Measurements from ENCODE around the gene ARHGAP9. TPM values are rescaled to one million over a fixed set of nuclear protein-coding genes. Genes with fewer than 3 reads are reported as not detected.
A peak's percentile ranks its signal among the peaks of the same experiment; 100 is the strongest.

The ARHGAP9 gene
- total RNA-seq, 1 experiment from 2014 or later: 9.3 TPM

- peaks cover 44% of the 10 kb centered on the region for H3K36me3 ChIP-seq
- peaks cover 10% of the 10 kb centered on the region for H3K4me1 ChIP-seq
- H3K9me3 ChIP-seq (replicated peaks): no peaks in the 10 kb centered on the region; the same call in 1 of the 2 replicates
- no peaks in the 10 kb centered on the region for H3K27me3 ChIP-seq
- no peak for DNase-seq
- peak overlapping the region; percentile 87 for H3K4me3 ChIP-seq
- H3K27ac ChIP-seq: no peak overlapping the region
These were observed 9.5 kb upstream of the ARHGAP9 start for GRCh38 chr12:57489157-57489641.

- peaks cover 39% of the 10 kb centered on the region for H3K36me3 ChIP-seq
- H3K27ac ChIP-seq: peak overlapping the region; percentile 68
- H3K9me3 ChIP-seq (replicated peaks): no peaks in the 10 kb centered on the region; the same call in 1 of the 2 replicates
- no peaks in the 10 kb centered on the region for H3K27me3 ChIP-seq
- H3K4me1 ChIP-seq: peaks cover 11% of the 10 kb centered on the region
- peak overlapping the region; percentile 87 for H3K4me3 ChIP-seq
- DNase-seq: peak; percentile 88 to 89
These were observed 8.9 kb upstream of the ARHGAP9 start for GRCh38 chr12:57488402-57489156.

GRCh38 chr12:57487597-57488401 is 8.1 kb upstream of the ARHGAP9 start, which contains the start of gene MARS1:
Gene MARS1 (plus strand): TSS chr12:57488068. CDS start chr12:57488091, 23 bp downstream.
- Histone ChIP-seq H3K9me3 (replicated peaks) (no peaks in the 10 kb centered on the region; the same call in 1 of the 2 replicates), H3K4me1 (peaks cover 19% of the 10 kb centered on the region), H3K4me3 (peak within 1 kb of the TSS; percentile 87), H3K27me3 (no peaks in the 10 kb centered on the region), H3K36me3 (peaks cover 36% of the 10 kb centered on the region), H3K27ac (peak within 1 kb of the TSS; percentile 68)
- DNase-seq: peak; percentile 100

GRCh38 chr12:57487055-57487596 is 7.5 kb upstream of the ARHGAP9 start:
- Histone ChIP-seq H3K27ac (peak overlapping the region; percentile 68), H3K4me1 (peaks cover 24% of the 10 kb centered on the region), H3K9me3 (replicated peaks) (no peaks in the 10 kb centered on the region), H3K27me3 (no peaks in the 10 kb centered on the region), H3K36me3 (peaks cover 31% of the 10 kb centered on the region), H3K4me3 (peak overlapping the region; percentile 87)
- no peak for DNase-seq

DNA sequence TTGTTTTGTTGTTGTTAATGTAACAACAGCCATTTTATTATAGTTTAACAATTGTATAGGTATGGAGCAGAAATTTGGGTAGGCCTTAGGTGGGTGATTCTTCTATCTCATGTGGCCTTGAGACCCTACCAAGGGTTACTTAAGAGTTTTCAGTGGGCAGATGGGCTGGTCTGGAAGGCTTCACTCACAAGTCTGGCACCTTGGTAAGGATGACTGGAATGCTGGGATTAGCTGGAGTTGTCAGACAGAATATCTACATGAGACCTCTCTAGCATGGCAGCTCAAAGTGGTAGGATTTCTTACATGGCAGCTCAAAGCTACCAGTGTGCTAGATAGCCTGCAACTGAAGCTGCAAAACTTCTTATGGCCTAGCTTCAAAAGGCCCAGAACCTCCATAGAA is 6.0 kb upstream of the ARHGAP9 start:
- DNase-seq: no peak
- no peaks in the 10 kb centered on the region for H3K27me3 ChIP-seq
- H3K36me3 ChIP-seq: peaks cover 17% of the 10 kb centered on the region
- no peaks in the 10 kb centered on the region for H3K9me3 ChIP-seq (replicated peaks)
- no peak overlapping the region for H3K4me3 ChIP-seq
- H3K4me1 ChIP-seq: peaks cover 33% of the 10 kb centered on the region
- no peak overlapping the region for H3K27ac ChIP-seq

DNA sequence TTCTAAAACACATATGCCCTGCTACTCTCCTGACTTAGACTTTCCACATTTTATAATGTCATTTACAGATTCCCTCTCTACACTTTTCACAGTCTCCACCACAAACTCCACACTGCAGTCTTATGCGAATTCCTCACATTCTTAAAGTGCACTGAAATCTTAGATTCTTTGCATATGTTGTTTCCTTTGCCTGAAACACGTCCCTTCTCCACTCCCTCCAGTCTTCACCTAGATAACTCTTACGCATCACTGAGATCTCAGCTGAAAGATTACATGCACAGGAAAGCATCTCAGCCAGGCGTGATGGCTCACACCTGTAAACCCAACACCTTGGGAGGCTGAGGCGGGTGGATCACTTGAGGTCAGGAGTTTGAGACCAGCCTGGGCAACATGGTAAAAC is 3.8 kb upstream of the ARHGAP9 start:
- Histone ChIP-seq H3K27me3 (no peaks in the 10 kb centered on the region), H3K4me3 (no peak overlapping the region), H3K9me3 (replicated peaks) (no peaks in the 10 kb centered on the region), H3K27ac (no peak overlapping the region), H3K4me1 (peaks cover 42% of the 10 kb centered on the region), H3K36me3 (no peaks in the 10 kb centered on the region)
- no peak for DNase-seq

- no peaks in the 10 kb centered on the region for H3K9me3 ChIP-seq (replicated peaks)
- H3K27ac ChIP-seq: no peak overlapping the region
- no peak overlapping the region for H3K4me3 ChIP-seq
- H3K4me1 ChIP-seq: peaks cover 51% of the 10 kb centered on the region
- H3K27me3 ChIP-seq: no peaks in the 10 kb centered on the region
- peak; percentile 87 to 92 for DNase-seq
- no peaks in the 10 kb centered on the region for H3K36me3 ChIP-seq
These were observed 2.0 kb upstream of the ARHGAP9 start for GRCh38 chr12:57481671-57482070.

GRCh38 chr12:57479043-57479375 is 657 bp downstream of the ARHGAP9 start:
- Histone ChIP-seq H3K27me3 (no peaks in the 10 kb centered on the region), H3K36me3 (no peaks in the 10 kb centered on the region), H3K9me3 (replicated peaks) (no peaks in the 10 kb centered on the region), H3K27ac (no peak overlapping the region), H3K4me1 (peaks cover 51% of the 10 kb centered on the region), H3K4me3 (no peak overlapping the region)
- no peak for DNase-seq

- Histone ChIP-seq H3K36me3 (no peaks in the 10 kb centered on the region), H3K9me3 (replicated peaks) (no peaks in the 10 kb centered on the region), H3K4me3 (no peak overlapping the region), H3K27me3 (no peaks in the 10 kb centered on the region), H3K4me1 (peaks cover 44% of the 10 kb centered on the region), H3K27ac (no peak overlapping the region; the same call in 1 of the 2 replicates)
- DNase-seq: peak; percentile 66 to 73
These were observed 1.7 kb downstream of the ARHGAP9 start for GRCh38 chr12:57477710-57478681.

- no peak overlapping the region; the same call in 1 of the 2 replicates for H3K27ac ChIP-seq
- H3K4me3 ChIP-seq: no peak overlapping the region
- no peaks in the 10 kb centered on the region for H3K27me3 ChIP-seq
- no peaks in the 10 kb centered on the region for H3K9me3 ChIP-seq (replicated peaks)
- peaks cover 37% of the 10 kb centered on the region for H3K4me1 ChIP-seq
- no peaks in the 10 kb centered on the region for H3K36me3 ChIP-seq
- no peak for DNase-seq
These were observed 2.5 kb downstream of the ARHGAP9 start for GRCh38 chr12:57476993-57477709.

- Histone ChIP-seq H3K27me3 (no peaks in the 10 kb centered on the region), H3K4me3 (no peak overlapping the region), H3K36me3 (no peaks in the 10 kb centered on the region), H3K9me3 (replicated peaks) (no peaks in the 10 kb centered on the region), H3K4me1 (peaks cover 29% of the 10 kb centered on the region), H3K27ac (no peak overlapping the region)
- no peak for DNase-seq
These were observed 3.3 kb downstream of the ARHGAP9 start for GRCh38 chr12:57476162-57476992.

DNA sequence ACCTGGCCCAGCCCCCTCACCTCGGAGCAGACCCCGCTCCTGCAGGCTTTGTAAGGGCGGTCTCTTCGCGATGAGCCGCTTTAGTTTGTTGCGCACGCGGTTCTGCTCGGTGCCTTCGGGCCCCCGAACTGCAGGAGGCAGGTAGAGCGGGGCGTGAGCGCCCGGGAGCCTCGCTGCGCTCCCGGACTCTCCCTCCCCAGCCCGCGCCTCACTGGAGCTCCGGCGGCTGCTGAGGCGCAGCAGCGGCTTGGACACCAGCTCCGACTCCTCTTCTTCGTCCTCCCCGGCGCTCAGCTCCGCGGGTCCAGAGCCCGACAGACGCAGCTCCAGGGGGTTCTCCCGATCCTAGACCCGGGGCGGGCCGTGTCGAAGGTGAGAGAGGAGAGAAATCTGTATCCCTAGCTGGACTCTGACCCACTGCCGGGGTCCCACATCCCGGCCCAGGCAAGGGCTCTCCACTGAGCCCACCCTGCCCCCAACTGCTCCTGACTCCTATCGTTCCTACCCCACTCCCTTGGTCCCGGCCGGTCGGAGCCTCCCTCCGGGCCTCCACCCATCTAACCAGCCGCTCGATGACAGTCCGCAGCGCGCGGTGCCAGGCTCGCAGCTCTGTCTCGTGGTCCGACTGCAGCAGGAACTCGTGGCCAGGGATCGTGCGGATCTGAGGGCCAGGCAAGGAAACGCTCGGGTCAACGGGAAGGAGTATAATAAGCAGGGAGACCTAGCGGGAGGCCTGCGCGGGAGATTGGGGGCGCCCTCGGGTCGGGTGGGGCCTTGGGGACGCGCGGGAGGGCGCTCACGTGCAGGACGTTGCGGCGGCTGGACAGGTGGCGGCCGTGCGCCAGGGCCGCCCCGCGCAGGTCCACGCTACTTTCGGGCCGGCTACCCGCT is 4.2 kb downstream of the ARHGAP9 start:
- peak in 1 of 2 experiments; percentile 45 for DNase-seq
- H3K4me1 ChIP-seq: peaks cover 28% of the 10 kb centered on the region
- H3K27me3 ChIP-seq: no peaks in the 10 kb centered on the region
- no peaks in the 10 kb centered on the region for H3K9me3 ChIP-seq (replicated peaks)
- no peak overlapping the region for H3K27ac ChIP-seq
- no peak overlapping the region for H3K4me3 ChIP-seq
- H3K36me3 ChIP-seq: peaks cover 5% of the 10 kb centered on the region

All from SJCRH30 (cell line).